Subcutaneous adipose tissue (tissue), 4 donors: ENCODE measurements around the gene KCNIP4. TPM values are rescaled to one million over a fixed set of nuclear protein-coding genes. Genes with fewer than 3 reads are reported as not detected.

Source experiments
- CTCF ChIP-seq: fragments of 450-650 bp; IDR thresholded peaks from one replicate; pipeline ENCODE4 v1.5.1; 2016; ENCODE audit warnings: low read depth, mild to moderate bottlenecking, control low read depth, antibody characterized with exemption, moderate library complexity
- total RNA-seq, 4 donors: library from RNA; depleted of rRNA; stranded (reverse); fragments of >200 nt; gene quantifications; one replicate each; pipeline ENCODE4 v1.1.0, GENCODE V29; 2016

KCNIP4 gene
- total RNA-seq, 4 donors from 2014 or later, result 0.34 TPM; not detected in 3

- TF ChIP-seq CTCF, result no peak
Observed at GRCh38 chr4:21709031-21709430, 239.5 kb downstream of the KCNIP4 start.

- no peak for TF ChIP-seq CTCF
Observed at GRCh38 chr4:21699446-21699845, 249.1 kb downstream of the KCNIP4 start.

GRCh38 chr4:21697583-21697982, 251.0 kb downstream of the KCNIP4 start:
- no peak for TF ChIP-seq CTCF

GRCh38 chr4:21695141-21695540, 253.4 kb downstream of the KCNIP4 start:
- TF ChIP-seq CTCF, result no peak

GRCh38 chr4:21692241-21692640, 256.3 kb downstream of the KCNIP4 start:
- TF ChIP-seq CTCF, result no peak

- TF ChIP-seq CTCF, result no peak
Observed at GRCh38 chr4:21688596-21689265, 259.8 kb downstream of the KCNIP4 start.

- no peak for TF ChIP-seq CTCF
Observed at GRCh38 chr4:21685911-21686310, 262.7 kb downstream of the KCNIP4 start.
